Cortex of kidney (tissue), 1 donor: ENCODE results near the gene RAD21L1.

ENCODE experiments used
- DNase-seq: peaks from one replicate; lab custom pipeline; 2025; lab: John Stamatoyannopoulos, UW

The RAD21L1 gene

DNA sequence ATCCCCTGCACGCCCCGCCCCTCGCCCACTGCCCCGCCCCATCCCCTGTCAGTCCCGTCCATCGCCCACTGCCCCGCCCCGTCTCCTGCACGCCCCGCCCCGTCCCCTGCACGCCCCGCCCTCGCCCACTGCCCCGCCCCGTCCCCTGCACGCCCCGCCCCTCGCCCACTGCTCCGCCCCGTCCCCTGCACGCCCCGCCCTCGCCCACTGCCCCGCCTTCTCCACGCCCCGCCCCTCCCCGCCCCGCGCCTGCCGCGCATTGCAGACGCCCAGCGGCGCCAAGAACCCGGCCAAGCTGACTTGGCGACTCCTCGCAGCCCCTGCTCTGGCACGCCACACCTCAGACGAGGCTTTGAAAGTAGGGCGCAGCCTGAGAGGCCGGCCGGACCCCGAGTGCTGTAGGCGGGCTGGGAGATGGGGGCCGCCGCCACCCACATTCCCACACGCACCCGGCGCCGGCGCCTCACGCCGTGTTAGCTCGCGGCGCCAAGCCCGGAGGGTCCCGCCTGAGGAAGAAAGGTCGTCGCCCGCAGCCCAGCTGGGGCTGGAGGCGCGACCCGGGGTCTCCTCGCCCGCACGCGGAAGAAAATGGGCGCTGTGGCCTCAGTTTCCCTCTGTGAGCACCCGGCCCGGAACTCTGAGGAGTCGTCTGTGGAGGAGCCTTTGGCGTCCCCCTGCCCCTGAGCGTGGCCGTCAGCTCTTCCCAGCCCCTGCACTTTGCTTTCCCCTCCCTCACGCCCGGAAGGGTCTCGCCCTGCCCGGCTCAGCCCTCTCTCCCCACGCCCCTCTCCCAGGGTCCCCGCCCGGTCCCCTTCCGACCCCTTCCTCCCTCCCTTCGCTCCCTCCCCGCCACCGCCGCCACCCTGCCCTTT is at the start of gene RAD21L1:
RAD21L1 (plus strand) TSS at position 262 of the 872 bp plus-strand sequence. CDS start 2,410 bp downstream, outside the sequence.
- DNase-seq: no peak

DNA sequence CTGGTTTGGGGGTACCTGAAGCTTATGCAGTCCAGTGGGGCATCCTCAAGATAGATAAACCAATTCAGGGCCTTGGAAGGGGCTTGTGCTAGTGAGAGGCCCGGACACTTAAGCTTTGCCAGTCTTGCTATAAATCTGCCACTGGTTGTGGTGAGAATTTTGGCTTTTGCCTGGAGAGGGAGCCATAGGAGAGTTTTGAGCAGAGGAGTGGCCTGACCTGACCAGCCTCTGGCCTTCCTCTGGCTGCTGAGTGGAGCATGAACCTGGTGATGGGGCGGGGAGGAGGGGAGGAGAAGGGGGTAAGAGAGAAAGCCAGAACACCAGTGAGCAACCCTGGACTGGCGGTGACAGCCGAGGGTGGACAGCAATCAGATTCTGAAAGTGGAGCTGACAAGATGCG is 48.2 kb upstream of the RAD21L1 start:
- no peak for DNase-seq

DNA sequence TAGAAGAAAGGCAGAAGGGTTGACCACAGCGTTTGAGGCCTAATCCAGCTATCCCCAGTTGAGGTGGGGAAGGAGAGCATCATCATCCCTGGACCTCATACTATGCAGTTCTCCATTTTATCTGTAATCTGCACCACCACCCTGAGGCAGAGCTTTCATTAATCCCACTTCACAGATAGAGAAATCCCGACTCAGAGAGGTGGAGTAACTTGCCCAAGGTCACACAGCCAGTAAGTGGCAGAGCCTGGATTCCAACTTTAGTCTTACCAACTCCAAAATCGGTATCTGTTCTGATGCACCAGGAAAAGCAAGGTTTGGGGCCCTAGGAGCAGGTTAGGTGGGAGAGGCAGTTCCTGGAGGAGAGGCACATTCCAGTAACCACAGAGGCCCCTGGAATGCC is 47.7 kb upstream of the RAD21L1 start:
- no peak for DNase-seq

DNA sequence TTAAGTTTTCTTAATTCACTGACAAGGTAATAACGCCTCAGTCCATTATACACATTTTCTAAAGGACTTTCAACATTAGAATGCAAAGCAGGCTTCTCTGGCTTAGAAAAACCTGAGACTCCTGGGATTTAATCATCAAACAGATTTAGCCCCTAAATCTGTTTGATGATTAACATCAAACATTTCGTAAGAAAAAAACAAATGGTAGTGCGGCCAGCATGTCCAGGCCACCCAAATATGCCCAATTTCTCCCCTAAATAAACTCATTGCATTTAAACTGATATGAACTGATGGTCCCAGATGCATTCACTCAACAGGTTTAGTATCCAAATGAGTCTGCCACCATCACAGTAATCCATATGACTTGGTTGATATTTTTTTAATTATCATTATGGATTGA is 47.2 kb upstream of the RAD21L1 start:
- no peak for DNase-seq

DNA sequence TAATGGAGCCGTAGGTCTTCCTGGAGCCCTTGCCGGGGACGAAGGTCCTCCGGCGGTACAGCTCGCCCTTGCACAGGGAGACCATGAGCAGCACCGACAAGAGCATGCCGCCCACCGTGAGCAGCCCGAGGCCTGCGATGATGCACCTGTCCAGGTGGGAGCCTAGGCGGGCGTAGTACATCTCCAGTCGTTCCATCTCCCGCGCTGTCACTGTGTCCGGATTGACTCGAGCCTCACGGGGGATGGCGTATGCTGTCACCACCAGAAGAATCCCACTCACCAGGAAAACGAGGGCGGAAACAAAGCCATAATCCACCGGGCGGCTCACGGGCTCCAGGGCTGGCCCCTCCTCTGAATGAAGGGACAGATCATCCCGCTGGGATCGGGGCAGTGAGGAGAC is 44.9 kb upstream of the RAD21L1 start:
- DNase-seq: no peak

DNA sequence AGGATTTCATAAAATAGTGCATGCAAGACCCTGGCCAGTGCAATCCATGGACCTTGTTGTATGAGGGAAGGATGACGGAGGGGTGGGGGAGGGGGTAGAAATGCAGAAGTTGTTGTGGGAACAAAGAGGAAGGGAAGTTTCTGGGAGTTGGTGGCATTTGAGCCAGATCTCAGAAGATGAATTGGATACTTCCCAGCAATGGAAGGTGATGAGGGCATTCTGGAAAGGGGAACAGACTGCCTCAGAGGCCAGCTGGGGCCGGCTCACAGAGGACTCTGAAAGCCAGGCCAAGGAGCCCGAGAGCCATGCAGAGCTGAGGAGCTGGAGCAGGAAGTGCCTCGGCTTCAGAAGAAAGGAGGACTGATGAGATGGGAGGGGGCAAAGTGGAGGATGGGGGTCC is 43.7 kb upstream of the RAD21L1 start:
- no peak for DNase-seq

DNA sequence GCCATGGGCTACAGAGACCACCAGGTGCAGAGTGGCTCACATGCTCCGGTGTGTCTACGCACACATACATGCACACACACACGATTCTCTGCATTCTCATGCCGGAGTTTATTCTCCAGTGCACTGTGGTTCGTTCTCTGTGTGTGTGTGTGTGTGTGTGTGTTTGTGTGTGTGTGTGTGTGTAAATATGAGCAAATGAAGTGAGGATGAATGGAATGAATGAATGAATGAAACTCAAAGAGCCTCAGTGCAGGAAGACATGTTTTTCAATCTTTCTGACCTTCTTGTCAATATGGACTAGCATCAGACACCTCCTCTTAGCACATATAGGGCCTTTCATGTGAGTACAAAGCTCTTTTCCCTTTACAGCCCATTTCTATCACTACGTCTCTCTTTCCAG is 42.7 kb upstream of the RAD21L1 start:
- DNase-seq: no peak

DNA sequence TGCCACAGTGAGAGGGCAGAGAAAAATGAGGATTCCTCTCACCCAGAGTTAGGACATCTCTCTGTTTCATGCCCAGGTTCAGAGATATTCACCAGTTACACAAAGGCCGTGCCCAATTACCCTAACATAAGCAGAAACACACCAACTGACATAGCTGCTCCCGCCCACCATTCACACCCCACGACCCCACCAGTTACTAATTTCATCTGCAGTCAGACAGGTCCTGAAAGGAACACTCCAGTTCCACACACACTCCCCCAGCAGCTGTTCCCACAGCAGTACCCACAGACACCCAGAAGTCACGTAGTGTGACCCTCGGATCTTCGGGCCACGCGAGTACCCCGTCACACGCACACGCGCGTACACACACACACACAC is 41.6 kb upstream of the RAD21L1 start:
- no peak for DNase-seq

DNA sequence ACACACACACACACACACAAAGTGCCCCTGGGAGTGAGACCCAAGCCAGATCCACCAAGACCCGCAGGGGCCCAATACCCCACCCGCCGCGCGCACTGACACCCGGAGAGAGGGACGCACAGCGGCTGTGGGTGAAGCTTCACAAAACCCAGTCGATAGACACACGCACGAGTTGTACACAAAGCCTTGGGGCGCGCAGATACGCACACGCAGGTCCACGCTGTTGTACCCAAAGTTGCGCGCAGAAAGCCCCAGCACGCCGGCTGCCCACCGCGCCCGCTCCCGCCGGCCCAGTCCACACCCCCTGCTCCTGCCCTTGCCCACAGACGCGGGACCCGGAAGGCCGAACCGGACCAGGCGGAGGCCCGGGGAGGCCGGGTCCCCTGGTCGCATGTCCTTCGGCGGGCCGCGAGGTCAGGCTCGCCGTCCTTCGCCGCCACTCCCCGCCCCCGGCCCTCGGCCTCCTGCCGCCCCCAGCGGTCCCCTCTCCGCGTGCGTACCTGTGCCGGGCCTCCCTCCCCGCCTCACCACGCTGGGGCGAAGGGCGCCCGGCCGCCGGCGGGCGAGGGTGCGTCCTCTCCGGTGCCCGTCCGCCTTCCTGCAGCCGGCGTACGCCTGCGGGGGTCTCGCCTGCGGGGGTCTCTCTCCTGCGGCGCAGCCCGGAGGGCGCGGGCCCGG is 41.1 kb upstream of the RAD21L1 start, which contains the start of gene TMEM74B:
TMEM74B (minus strand) TSS at position 344 of the 678 bp plus-strand sequence. CDS start 1,180 bp downstream, outside the sequence.
- no peak for DNase-seq

DNA sequence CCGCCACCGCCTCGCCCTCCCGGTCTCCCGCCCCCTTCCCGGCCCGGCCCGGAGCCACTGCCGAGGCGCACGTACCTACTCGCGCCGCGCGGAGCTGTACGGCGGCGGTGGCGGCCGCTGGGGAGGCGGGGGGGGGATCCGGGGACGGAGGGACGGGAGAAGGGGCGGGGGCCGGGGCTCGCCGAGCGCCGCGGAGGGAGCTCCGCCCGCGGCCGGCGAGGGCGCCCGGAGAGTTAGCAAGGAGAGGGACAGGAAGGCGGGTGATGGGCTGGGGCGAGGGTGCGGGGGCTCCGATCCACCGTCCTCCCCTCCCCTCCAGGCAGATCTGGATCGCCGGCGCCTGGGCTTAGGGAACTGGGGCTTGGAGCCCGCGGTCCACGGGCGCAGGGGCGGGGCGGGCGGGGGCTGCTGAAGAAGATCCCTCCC is 40.5 kb upstream of the RAD21L1 start:
- DNase-seq: no peak

DNA sequence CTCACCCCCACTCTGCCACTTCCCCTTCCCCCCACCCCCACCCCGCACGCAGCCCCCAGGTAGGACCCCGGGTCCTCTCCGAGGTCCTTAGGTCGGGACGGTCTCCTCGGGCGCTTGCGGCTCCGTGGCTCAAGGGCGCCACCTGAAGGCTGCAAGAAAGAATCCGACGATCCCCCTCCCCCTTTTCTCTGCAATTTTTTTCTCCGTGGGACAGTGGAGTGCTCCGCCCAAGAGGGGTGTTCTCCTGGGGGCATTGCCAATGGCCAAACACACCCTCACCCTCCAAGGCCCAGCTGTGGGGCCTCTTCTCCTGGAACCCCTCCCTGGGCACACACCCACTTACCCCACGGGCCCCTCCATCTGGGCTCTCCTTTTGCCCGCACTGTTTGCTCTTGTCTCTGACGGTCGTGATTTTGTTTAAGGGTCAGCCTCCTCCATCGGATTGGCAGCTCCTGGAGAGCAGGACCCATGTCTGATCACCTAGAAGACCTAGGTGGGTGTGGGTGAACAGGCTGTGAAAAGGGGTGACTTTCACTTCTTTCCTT is 40.0 kb upstream of the RAD21L1 start:
- DNase-seq: no peak

DNA sequence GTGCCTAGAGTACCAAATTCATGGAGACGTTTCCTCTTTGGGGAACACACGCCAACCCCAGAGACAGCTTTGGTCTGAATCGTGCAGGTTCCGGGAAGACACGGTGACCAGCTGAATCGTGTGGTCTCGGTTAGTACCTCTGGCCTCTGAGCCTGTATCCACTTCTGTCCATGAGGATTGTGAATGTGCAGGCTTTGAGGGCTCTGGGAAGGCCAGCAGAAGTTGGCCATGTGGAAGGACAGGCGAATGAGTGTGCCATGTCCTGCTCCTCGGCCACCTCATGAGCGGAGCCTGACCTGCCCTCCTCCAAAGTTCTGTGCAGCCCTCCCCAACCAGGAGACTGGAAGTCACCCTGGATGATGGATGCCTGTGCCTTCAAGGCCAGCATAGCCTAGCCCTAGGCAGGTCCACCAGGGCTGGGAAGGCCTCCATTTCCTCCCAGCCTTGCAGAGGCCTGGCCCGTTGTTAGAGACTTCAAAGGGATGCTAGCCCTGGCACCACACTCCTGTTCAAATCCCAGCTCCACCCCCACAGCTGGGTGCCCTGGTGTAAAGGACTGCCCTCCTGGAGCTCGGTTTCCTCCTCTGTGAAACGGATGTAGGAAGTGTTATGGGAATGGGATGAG is 39.4 kb upstream of the RAD21L1 start:
- no peak for DNase-seq

DNA sequence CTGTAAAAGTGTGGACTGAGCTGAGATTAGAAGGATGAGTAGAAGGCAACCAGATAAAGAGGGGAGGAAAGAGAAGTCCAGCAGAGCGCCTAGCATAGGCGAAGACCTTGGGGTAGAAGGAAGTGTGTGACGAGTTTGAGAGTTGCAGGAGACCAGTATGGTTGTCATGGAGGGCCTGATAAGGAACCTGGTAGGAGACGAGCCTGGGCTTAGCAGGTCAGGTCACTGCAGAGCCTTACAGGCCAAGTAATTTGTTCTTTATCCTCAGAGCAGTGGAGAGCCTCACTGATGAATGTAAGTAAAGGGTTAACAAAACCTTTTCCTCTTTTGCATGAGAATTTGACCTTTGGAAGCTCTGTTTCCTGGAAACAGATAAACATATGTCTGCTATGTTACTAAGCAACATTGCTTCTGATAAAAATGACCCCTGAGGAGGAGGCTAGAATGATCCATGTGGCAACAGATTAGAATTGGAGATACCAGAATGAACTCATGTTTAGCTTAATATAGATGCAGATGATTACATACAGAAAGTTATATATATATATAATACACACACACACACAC is 38.2 kb upstream of the RAD21L1 start:
- no peak for DNase-seq

DNA sequence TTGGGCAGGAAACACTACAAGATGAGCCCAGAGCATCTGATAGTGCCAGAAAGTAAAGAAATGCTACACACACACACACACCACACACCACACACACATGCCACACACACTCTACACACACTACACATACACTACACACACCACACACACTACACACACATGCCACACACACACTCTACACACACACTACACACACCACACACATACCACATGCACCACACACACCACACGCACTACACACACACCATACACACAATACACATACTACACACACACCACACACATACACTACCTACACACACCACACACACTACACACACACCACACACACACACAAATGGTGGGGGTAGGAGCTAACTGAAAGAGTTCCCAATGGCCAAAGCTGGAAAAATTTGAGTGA is 37.5 kb upstream of the RAD21L1 start:
- no peak for DNase-seq

DNA sequence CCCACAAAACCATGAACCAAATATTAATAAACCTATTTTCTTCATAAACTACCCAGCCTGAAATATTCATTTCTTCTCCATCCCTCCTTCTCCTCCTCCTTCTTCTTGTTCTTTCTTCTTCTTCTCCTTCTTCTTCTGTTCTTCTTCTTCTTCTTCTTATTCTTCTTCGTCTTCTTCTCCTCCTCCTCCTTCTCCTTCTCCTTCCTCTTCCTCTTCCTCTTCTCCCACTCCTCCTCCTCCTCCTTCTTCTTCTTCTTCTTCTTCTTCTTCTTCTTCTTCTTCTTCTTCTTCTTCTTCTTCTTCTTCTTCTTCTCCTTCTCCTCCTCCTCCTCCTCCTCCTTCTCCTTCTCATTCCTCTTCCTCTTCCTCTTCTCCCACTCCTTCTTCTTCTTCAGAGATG is 36.0 kb upstream of the RAD21L1 start:
- no peak for DNase-seq

DNA sequence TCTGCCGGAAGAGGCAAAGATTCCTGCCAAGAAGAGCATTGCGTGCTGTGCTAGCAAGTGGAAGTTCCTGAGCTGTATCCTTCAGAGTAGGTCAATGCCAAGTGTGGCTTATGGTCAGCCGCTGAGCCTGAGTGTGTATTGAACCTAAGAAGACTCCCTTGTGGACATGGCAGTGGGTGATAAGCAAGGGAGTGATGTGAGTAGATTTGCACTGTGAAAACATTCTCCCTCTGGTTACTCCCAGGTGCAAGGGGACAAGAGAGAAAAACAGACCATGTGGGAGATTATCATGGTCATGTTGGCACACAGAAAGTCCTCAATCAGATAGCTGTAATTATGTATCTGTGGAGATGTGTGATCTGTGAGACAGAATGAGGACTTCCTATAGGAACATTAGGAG is 35.0 kb upstream of the RAD21L1 start:
- no peak for DNase-seq

DNA sequence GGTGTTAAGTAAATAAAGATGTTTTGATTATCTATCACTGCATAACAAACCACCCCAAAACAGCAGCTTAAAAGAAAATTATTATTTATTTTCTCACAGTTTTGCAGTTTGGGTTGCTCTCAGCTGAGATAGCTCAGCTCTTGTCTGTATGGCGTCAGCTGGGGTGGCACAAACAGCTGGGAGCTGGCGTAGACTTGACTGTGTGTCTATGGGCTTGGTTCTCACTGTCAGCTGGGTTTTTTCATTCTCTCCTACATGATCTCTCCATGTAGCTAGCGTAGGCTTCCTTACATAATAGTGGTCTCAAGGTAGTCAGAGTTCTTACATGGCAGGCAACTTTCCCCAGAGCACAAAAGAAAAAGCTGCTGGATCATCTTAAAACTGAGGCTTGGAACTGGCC is 34.5 kb upstream of the RAD21L1 start:
- no peak for DNase-seq

DNA sequence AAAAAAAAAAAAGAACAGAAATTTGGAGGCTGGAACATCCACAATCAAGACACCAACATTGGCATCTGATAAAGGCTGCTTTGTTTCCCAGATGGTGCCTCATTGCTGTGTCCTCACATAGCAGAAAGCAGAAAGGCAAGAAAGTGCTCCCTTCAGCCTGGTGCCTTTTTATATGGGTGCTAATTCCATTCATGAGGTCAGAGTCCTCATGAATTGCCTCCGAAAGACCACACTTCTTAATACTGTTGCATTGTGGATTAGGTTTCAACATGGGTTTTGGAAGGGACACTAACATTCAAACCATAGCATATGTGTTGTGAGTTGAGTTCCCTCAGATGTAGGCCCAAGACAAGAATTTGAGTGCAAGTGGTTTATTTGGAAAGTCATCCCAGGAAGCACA is 30.6 kb upstream of the RAD21L1 start:
- DNase-seq: no peak

DNA sequence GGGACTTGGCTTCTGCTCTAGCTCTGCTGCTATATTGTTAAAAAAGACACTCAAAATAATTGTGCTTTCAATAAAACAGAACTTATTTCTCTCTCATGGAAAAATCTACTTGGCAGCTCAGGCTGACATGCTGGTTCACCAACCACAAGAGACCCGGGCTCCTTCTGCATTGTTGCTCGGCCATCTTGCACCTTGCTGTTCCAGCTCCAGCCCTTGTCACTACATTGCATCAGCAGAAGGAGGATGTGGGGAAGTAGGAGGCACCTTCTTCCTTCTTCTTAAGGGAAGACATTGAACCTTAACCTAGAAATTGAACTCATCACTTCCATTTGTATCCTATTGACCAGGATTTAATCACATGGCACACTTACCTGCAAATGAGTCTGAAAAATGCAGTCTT is 29.2 kb upstream of the RAD21L1 start:
- no peak for DNase-seq

DNA sequence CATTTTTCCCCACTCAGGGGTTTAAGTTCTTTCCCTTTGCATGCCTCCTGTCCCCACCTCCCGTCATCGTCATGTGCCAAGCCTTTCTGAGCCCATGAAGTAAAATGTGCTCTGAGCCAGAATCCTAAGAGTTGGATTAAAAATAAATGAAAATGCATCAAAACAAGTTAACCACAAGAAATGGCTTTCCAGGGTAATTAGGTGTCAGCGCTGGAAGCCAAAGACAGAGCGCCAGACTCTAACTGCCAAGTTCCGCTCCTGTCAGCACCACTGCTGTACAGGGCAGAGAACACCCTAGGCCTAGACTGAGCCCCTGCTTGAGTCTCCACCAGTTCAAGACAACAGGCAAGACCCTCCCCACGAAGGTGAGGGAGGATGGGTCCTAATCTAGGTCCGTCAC is 28.0 kb upstream of the RAD21L1 start:
- DNase-seq: no peak

DNA sequence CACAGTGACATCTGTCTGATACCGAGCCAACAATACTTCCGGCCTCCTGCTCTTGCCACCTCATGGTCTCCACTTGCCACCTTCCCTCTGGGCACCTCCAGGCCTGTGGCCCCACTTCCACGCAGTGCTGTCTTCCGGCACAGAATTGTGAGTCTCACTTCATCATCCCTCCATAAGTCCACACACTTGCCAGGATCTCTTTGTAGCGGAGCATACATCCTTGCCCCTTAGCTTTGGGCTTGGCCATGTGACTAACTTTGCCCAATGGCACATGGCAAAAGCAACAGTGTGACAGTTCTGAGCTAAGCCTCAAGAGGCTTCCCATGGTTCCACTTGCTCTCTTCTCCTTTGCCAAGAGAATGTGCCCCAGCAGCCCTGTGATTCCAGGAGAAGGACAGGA is 27.1 kb upstream of the RAD21L1 start:
- no peak for DNase-seq

DNA sequence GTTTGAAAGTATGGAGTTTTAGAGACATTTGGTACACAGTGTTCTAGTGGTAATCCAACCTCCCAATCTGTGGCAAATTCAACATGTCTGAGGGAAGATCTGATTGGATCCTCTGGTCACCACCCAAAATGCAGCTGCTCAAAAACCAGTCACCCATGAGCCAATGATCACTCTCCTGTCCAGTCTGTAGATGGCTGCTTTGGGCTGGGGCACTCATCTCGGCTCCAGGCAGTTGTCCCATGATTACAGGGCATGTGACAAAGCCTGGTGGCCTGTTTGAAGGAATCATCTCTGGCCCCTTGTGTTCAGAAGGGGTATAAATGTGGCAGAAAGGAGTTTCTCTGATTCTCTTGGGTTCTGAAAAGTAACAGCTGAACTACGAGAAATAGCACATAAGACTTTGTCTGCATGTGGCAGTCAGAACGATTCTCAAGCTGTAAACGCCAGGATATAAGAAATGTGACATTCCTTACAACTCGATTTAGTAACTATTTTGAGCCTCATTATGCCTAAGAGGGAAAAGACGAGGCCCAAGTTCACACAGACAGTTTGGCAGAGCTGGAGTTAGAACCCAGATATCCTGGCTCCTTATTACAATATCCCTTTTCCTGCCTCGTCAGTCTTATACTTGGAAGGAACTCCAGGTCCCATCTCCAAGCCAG is 26.5 kb upstream of the RAD21L1 start:
- no peak for DNase-seq
